Raji (cell line): ENCODE measurements around the gene POC1B.

Experiments
- POLR2A ChIP-seq: IDR thresholded peaks from 2 replicates; pipeline ENCODE4 v1.6.1; 2011; ENCODE audit warnings: low read depth, low read length, control low read depth; ENCODE audit not compliant: insufficient read depth

Gene POC1B

GRCh38 chr12:89379839-89380467, 145.9 kb downstream of the POC1B start:
- TF ChIP-seq POLR2A, result no peak

- TF ChIP-seq POLR2A, result no peak
Observed at GRCh38 chr12:89379148-89379838, 146.6 kb downstream of the POC1B start.

DNA sequence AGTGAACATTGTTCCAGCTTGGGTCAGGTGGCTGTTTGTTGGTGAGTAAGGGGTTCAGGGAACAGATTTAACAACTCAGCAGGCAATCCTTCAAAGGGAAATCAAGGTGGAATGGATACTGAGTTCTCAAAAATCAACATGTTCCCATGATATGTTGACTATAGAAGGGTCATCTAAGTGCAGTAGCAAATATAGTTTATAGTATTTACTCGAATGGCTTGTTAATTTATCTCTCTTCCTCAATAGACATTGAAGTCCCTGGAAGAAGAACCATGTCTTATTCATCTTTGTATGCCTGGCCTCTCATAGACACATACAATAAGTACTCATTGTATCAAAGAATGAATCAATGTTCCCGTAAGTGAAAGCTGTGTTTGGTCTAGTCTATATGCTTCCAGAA, 149.0 kb downstream of the POC1B start:
- no peak for TF ChIP-seq POLR2A

DNA sequence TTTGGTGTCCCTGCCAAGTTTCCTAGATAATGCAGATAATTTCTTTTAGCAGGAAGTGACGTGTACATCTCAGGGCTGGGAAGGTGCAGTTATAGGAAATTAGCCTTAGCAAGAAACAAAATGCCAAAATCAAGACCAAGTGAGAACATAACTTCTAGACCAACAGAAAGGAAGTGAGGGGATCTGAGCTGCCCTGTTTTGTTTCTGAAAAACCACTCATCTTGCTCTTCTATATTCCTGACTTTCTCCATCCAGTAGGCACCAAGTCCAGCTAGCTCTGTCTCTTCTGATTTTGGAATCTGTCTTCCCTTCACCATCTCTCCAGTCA, 149.7 kb downstream of the POC1B start:
- no peak for TF ChIP-seq POLR2A

- no peak for TF ChIP-seq POLR2A
Observed at GRCh38 chr12:89373763-89374572, 151.9 kb downstream of the POC1B start.

- no peak for TF ChIP-seq POLR2A
Observed at GRCh38 chr12:89372584-89373370, 153.1 kb downstream of the POC1B start.

- TF ChIP-seq POLR2A, result no peak
Observed at GRCh38 chr12:89370850-89371249, 155.0 kb downstream of the POC1B start.

- no peak for TF ChIP-seq POLR2A
Observed at GRCh38 chr12:89370421-89370831, 155.4 kb downstream of the POC1B start.
